GM19023 (cell line): ENCODE results near the gene CXorf65.

ENCODE experiments used
- ATAC-seq: cut with Tn5 transposase; IDR thresholded peaks from one replicate; pipeline ENCODE4 v1.9.1; 2021; ENCODE audit warnings: mild to moderate bottlenecking, moderate library complexity; ENCODE audit not compliant: unreplicated experiment

Gene CXorf65

DNA sequence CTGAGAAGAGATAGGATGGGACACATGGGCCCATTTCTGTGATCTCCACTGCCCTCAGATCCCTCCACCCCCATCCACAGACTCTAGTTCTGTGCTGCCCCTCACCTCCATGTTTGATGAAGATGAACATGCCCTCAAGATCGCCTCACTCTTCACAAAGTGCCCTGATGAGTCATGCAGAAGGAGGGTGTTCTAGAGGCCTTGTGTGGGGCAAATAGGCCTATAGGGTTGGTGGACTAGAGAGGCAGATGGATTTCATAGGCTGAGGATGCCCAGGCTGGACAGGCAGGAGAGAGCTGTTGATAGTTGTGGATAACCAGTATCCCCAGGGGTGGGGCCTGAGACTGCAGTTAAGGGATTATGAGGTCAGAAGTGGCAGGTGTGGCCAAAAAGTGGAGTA lies at the start of gene CXorf65:
TSS of gene CXorf65 (minus strand) at position 314 of the 400 bp plus-strand sequence. CDS start at position 130, 184 bp downstream.
- ATAC-seq: no peak

DNA sequence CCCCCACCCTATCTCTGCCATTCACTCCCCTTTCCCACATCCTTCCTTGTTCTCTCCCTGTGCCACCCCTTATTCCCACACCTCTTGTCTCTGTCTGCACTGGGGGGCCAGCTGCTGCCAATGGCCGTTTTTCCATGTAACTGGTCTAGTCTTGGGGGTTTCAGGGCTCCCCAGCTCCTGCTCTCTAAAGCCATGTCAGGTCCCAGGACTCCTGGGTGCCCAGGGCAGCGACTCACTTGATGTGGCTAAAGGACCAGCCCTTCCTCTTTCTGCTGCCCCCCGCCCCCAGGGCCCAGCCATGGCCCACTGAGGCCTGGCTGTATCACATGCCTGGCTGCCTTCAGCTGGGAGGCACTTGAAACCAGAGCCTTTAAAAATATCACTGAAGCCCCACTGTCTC lies 48.1 kb upstream of the CXorf65 start:
- ATAC-seq: no peak

DNA sequence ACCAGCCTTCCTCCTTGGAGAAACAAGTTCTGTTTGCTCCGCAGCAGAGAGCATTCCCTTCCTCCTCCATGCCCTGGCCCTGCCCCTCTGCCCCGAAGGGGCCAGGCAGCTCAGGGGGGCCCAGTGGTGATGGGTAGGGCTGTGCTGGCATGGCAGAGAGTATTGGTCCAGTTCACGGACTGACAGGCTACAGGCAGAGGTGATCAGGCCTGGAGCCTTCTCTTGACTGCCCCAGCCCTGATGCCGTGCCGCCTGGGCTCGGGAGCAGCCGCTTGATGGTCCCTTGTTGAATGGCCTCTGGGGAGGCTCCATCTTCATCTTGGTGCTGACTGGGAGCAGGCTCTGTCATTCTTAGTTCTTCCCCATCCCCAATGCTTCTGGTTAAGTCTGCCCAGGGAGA lies 47.7 kb upstream of the CXorf65 start:
- ATAC-seq: no peak

DNA sequence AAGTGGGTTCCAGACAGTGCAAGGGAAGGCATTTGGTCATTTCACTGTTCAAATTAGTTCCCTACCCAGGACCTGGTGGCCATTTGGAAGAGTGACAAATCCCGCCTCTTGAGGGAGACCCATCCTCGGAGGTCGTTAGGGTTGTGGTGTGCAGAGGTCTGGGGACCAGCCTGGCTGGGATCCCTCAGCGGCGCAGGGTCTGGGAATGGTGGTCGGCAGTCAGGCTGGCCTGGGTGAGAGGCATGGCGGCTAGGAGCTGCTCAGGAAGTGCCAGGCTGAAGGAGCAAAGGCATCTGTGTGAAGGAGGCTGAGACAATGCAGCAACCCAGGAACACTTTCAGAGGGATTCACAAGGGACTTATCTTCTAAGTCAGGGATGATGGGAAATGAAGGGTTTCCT lies 44.8 kb upstream of the CXorf65 start:
- ATAC-seq: no peak

DNA sequence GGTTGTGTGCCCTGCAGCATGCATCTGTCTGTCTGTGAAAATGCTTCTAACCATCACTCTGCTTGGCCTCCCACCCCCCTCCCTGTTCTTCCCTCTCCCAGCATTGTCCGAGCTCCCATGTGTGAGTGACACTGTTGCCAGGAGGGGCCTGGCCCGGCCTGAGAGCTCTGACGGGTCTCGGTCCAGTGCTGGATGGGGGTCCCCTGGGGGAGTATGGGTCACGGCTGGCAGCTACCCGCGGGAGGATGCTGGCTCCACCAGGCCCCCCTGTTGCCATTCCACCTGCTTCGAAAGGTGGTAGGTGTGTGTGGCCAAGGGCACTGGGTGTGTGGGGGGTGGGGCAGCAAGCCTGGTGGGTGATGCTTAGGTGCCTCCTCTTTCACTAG lies 41.7 kb upstream of the CXorf65 start:
- ATAC-seq: no peak

DNA sequence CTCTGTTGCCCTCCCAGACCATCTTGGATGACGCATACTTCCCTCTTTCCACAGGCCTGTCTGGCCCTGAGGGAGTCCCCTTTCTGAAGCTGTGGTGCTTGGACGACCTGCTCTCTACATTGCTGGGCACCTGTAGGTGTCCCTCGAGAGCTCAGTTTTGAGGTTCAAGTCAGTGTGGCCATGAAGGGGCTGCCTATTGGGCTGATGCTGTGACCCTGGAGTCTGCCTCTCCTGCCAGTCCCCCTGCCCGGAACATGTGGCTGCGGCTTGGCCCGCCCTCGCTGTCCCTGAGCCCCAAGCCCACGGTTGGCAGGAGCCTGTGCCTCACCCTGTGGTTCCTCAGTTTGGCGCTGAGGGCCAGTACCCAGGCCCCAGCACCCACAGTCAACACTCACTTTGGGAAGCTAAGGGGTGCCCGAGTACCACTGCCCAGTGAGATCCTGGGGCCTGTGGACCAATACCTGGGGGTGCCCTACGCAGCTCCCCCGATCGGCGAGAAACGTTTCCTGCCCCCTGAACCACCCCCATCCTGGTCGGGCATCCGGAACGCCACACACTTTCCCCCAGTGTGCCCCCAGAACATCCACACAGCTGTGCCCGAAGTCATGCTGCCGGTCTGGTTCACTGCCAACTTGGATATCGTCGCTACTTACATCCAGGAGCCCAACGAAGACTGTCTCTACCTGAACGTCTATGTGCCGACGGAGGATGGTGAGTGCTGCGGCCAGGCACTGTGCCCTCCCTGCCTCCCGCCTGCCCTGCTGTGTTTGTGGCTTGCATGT lies 41.1 kb upstream of the CXorf65 start:
- ATAC-seq: no peak

DNA sequence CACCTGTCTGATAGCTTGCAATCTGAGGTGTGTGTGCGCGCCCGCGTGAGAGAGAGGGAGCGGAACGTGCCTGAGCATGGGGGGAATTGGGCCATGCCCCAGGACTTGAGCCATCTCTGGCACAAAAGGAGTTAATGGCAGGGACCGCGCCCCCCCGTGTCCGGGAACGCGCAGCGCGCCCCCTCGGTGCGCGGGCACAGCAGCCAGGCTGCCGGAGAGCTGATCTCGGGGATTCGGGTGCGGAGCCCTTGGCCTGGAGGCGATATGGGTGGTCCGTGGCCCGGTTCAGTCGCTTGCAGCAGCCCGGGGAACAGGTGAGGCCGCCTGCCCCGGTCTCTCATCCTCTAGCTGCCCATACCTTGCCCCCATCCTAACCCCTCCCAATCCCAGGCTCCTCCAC lies 38.1 kb upstream of the CXorf65 start, which contains the start of gene NLGN3:
TSS of gene NLGN3 (plus strand) at position 191 of the 400 bp plus-strand sequence. CDS start 2,909 bp downstream, outside the sequence.
- no peak for ATAC-seq

DNA sequence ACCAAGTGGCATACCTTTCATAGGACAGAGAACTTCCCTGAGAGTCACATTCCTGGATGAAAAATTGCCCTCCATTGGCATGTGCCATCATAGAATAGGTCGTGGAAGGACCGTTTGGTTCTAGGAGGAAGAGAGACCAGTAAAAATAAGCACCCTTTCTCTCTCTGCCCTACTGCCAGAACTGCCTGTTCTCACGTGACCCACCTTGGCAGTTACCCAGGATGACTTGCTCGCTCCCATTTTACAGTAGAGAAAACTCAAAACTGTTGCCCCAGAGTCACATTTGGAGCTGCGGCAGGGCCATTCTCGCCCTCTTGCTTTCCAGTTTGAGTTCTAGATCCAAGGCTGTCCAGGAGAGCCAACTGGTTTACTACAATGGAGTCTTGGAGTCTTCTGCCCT lies 37.0 kb upstream of the CXorf65 start:
- ATAC-seq: no peak

DNA sequence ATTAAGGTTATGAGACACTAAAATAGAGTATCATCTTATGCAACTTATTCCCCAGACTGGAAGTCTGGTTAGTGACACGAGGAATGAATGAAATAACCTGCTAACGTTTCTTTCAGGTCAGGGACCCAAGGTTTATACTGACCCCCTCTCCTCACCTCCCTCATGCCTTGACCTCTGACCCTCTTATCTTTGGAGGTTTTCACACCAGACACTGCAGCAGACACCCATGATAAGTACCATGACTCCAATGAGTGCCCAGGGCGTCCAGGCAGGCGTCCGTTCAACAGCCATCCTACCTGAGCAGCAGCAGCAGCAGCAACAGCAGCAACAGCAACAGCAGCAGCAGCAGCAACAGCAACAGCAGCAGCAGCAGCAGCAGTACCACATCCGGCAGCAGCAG lies 33.9 kb upstream of the CXorf65 start:
- ATAC-seq: no peak

DNA sequence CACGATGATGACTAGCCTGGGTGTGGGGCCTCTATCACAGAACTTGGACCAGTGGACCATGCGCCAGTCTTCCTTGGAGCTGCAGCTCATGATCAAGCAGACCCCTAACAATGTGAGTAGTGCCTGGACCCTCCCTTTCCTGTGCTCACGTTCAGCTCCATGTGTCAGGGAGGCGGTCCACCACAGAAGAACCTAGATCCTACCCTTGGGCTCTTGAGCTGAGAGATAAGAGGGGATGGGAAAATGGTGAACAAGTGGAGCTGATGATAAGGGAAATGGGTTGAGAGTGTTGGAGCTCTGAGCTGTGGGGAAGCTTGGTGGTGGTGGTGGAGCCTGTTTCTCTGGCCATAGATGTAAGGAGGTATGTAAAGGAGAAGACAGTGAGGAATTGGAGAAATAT lies 25.0 kb upstream of the CXorf65 start:
- no peak for ATAC-seq

DNA sequence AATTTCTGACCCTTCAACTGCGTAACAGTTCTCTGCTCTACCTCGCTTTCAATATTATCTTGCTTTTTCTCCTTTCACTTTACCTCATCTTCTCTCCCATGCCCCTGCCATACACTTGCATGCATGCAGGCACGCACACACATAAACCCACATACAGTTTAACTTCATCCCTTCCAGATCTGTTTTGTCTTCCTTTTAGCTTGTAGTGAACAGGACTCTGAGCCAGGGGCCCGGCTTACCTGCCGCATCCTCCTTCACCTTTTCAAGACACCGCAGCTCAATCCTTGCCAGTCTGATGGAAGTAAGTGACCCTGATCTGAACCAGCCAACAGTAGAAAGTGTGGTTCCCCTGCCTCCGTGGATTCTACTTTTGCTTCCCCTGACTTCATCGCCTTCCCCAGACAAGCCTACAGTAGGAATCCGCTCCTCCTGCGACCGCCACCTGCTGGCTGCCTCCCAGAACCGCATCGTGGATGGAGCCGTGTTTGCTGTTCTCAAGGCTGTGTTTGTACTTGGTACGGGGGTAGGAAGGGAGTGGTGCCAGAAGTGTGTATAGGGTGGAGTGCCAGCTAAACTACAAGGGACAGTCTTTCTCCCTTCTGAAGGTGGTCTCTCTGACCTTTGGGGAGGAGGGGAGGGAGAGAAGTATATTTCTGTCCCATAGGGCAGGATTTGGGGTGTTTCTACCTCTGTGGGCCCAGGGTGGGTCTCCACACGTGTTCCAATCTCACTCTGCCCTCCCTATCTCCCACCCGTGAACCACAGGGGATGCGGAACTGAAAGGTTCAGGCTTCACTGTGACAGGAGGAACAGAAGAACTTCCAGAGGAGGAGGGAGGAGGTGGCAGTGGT lies 22.6 kb upstream of the CXorf65 start:
- ATAC-seq: no peak

DNA sequence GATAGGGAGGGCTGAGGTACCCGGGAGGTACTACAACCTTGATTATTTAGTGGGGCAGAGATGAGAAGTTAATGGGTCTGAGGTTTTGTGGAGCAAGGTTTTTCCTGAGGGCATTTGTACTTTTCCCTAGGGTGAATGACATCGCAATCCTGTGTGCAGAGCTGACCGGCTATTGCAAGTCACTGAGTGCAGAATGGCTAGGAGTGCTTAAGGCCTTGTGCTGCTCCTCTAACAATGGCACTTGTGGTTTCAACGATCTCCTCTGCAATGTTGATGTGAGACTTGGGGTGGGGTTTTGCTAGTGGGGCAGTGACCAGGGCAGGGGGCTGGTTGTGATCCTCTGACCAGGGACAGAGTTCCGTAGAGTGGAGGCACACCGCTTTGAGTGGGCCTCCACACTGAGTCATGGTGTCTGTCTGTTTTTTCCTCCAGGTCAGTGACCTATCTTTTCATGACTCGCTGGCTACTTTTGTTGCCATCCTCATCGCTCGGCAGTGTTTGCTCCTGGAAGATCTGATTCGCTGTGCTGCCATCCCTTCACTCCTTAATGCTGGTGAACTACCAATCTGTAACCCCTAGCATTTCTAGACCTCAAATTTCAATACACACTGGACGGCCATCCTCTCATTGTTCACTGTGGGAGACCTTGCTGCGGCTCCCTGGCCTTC lies 21.8 kb upstream of the CXorf65 start:
- ATAC-seq: no peak

DNA sequence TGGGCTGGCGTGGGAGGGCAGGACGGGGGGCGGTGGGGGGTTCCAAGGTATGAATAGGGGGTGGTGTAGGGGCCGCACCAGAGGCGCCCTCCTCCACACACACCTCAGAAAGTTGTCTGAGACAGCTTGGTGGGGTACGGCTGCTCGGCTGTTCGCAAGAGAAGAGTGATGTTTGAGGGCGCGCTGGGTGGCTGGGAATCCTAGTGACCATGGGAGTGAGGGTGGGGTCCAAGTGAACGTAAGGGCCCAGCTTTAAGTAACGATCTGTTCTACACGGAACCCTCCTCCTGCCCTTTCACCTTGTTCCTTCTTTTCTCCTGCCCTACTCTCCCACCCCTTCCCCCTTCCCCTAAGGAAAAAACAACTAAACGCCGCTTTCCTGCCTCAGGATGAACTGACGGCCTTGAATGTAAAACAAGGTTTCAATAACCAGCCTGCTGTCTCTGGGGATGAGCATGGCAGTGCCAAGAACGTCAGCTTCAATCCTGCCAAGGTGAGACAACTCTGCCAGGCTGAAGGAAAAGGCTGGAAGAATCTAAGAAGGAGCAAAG lies 12.5 kb upstream of the CXorf65 start:
- ATAC-seq: no peak

DNA sequence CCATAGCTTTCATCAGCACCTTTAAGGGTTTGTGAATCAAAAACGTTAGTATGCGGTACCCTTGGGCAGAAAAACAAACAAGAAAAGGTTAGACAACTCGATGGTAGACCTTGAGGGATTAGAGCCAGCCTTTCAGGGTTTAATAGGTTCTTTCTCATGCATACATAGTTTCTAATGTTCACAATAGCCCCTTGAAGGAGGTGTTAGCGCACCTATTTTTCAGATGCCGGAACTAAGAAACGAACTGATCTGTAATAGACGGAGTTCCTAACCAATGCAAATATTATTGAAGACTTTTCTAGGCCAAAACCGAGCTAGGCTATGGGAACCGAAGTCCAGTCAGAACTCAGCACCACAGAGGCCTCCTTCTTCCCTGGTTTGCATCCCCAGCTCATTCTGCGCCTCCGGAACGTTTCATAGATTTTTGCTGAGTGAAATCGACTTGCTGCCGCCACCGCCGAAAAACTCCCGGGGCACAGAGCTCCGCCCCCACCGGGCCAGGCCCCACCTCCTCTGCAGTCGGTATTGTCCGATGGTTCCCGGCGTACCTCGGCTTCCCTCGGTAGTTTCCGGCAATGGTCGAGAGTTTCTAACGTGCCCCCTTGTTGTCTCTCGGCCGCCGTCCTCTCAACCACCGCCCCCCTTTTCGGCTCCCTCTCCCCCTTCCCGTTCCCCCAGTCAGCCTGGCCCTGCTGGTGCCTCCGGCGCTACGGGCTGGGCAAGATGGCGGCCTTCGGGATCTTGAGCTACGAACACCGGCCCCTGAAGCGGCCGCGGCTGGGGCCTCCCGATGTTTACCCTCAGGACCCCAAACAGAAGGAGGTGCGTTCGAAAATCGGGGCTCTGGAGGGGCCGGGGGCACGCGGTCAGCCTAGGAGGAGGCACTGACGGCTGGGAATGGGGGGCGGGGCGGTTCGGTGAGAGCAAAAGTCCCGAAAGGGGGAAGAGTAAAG lies 11.8 kb upstream of the CXorf65 start, which contains the start of gene MED12:
TSS of gene MED12 (plus strand) at position 565 of the 953 bp plus-strand sequence. CDS start at position 724, 159 bp downstream.
- ATAC-seq: peak; percentile 85

DNA sequence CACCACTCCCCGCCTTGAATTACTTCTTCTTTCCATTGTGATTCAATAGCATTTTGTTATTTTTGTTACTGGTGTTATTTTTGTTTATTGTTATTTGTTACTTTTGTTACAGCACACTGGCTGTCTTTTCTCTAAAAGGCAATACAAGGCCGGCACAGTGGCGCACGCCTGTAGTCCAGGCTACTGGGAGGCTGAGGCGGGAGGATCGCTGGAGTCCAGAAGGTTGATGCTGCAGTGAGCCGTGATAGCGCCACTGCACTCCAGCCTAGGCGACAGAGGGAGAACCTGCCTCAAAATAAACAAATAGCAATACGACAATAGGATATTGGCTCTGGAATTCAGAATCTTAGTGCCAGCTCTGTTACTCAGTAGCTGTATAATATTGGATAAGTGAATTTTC lies 10.8 kb upstream of the CXorf65 start:
- ATAC-seq: no peak

DNA sequence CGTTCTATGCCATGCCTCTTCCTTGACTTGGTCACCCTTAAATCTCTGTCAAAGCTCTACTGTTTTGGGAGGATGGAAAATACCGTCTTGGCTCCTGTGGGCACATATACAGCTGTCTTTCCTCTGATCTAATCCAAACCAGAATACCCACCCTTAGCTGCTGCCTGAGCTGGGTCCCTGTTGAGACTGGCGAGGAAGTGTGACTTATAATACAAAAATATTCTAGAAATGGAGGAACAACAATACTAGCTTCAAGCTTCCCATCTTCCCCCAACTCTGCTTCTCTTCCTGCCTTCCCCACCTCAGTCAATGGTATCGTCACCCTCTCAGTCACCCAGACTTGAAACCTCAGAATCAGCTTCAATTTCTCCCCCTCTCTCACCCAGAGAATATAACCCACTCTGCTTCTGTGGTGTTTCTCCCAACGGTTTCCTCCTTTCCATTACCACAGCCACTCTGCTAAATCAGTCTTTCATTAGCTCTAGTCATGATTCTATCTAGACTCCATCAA lies 5.4 kb upstream of the CXorf65 start:
- ATAC-seq: peak; percentile 21

DNA sequence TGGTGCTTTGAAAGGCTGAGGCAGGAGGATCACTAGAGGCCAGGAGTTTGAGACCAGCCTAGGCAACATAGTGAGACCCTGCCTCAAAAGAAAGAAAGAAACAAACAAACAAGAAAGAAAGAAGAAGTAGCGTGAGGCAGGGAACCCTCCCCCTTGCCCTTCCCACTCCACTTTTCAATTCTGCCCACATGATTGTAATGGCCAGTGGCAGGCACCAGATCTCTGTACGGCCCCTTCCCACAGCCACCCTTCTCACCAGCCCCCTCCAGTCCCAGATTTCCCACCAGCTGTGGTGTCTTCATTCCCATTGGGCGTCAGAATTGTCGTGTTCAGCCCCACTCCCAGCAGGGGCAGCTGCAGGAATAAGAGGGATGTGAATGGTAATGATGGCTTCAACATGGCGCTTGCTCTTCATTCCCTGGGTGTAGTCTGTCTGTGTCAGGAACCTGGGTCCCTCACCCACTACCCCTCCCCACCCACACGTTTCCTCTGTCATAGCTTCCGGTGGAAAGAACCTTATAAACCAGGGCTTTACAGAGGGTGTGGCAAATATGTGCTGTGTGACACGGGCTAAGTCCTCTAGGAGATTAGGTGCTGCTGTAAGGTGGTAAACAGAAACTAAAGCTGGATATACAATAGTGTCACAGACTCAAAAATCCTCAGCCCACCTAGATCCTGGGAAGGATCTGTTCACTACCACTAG lies 4.8 kb upstream of the CXorf65 start, which contains the start of gene IL2RG:
TSS of gene IL2RG (minus strand) at position 437 of the 703 bp plus-strand sequence. CDS start at position 399, 38 bp downstream.
- peak; percentile 92 for ATAC-seq

DNA sequence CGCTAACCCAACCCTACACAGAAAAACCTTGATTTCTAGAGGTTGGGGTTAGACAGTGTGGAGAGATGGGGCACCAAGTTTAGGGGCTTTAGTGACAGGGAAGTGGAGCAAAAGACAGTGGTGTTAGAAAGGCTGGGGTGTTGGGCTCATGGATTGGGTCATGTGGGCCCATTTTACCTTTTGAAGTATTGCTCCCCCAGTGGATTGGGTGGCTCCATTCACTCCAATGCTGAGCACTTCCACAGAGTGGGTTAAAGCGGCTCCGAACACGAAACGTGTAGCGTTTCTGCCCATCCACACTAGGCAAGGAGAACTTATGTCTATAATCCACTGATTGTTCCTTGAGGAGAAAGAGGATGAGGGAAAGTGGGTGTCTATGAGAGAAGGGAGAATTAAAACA lies 2.5 kb upstream of the CXorf65 start:
- ATAC-seq: no peak
